ENCODE measurements around the gene RPS5. TPM values are rescaled to one million over a fixed set of nuclear protein-coding genes. Genes with fewer than 3 reads are reported as not detected.

The RPS5 gene
- total RNA-seq, 2 donors from 2014 or later, result 747 to 789 TPM

- no peak for DNase-seq (ENCODE audit: low spot score)
- no peak for TF ChIP-seq CTCF (IDR thresholded peaks at IDR 0.05)
- H3K27me3 ChIP-seq (replicated peaks; ENCODE audit: insufficient read depth), result no peaks in the 10 kb centered on the region
- H3K27ac ChIP-seq, result no peak overlapping the region
- H3K4me1 ChIP-seq (ENCODE audit: control insufficient read depth in 1 of 2, low read depth in 2 of 2), result peaks cover 0 to 14% of the 10 kb centered on the region in 2 donors
- no peaks in the 10 kb centered on the region for H3K9me3 ChIP-seq
- H3K36me3 ChIP-seq, result no peaks in the 10 kb centered on the region
- ATAC-seq (ENCODE audit: insufficient number of reproducible peaks, low FRiP score, low read depth), result no peak
- no peak overlapping the region for H3K4me3 ChIP-seq
Measured at GRCh38 chr19:58354478-58355030, 32.5 kb upstream of the RPS5 start.

- Histone ChIP-seq H3K27ac (no peak overlapping the region), H3K36me3 (no peaks in the 10 kb centered on the region), H3K27me3 (replicated peaks; ENCODE audit: insufficient read depth) (no peaks in the 10 kb centered on the region), H3K4me3 (no peak overlapping the region), H3K9me3 (no peaks in the 10 kb centered on the region), H3K4me1 (ENCODE audit: control insufficient read depth in 1 of 2, low read depth in 2 of 2) (peaks cover 0 to 6% of the 10 kb centered on the region in 2 donors)
- DNase-seq (ENCODE audit: low spot score) (no peak), ATAC-seq (ENCODE audit: insufficient number of reproducible peaks, low FRiP score, low read depth) (no peak)
- no peak for TF ChIP-seq CTCF (IDR thresholded peaks at IDR 0.05)
Measured at GRCh38 chr19:58355215-58355796, 31.8 kb upstream of the RPS5 start.

- H3K4me1 ChIP-seq (ENCODE audit: control insufficient read depth in 1 of 2, low read depth in 2 of 2), result no peaks in the 10 kb centered on the region
- no peaks in the 10 kb centered on the region for H3K9me3 ChIP-seq
- no peak for ATAC-seq (ENCODE audit: insufficient number of reproducible peaks, low FRiP score, low read depth)
- no peak for TF ChIP-seq CTCF (IDR thresholded peaks at IDR 0.05)
- H3K4me3 ChIP-seq, result peak overlapping the region; percentile 52
- H3K36me3 ChIP-seq, result no peaks in the 10 kb centered on the region
- H3K27ac ChIP-seq, result no peak overlapping the region
- DNase-seq (ENCODE audit: low spot score), result no peak
- no peaks in the 10 kb centered on the region for H3K27me3 ChIP-seq (replicated peaks; ENCODE audit: insufficient read depth)
Measured at GRCh38 chr19:58355908-58356765, 30.9 kb upstream of the RPS5 start.

GRCh38 chr19:58356766-58357480, 30.1 kb upstream of the RPS5 start:
- H3K4me3 ChIP-seq, result peak overlapping the region; percentile 52
- H3K27me3 ChIP-seq (replicated peaks; ENCODE audit: insufficient read depth), result no peaks in the 10 kb centered on the region
- no peaks in the 10 kb centered on the region for H3K36me3 ChIP-seq
- H3K4me1 ChIP-seq (ENCODE audit: control insufficient read depth in 1 of 2, low read depth in 2 of 2), result peaks cover 5 to 6% of the 10 kb centered on the region in 2 donors
- no peak for DNase-seq (ENCODE audit: low spot score)
- no peaks in the 10 kb centered on the region for H3K9me3 ChIP-seq
- no peak overlapping the region for H3K27ac ChIP-seq
- ATAC-seq (ENCODE audit: insufficient number of reproducible peaks, low FRiP score, low read depth), result no peak
- no peak for TF ChIP-seq CTCF (IDR thresholded peaks at IDR 0.05)

All from thoracic aorta (tissue), 2 donors.